ENCODE results near the gene RGS10. TPM values are rescaled to one million over a fixed set of nuclear protein-coding genes. Genes with fewer than 3 reads are reported as not detected.
"Not testable (repeated sequence)": the region's sequence is repeated elsewhere in the genome, so short reads cannot be mapped to it uniquely, and the experiment has no call there.

Gene RGS10
- total RNA-seq, 1 donor = 35.4 TPM

DNA sequence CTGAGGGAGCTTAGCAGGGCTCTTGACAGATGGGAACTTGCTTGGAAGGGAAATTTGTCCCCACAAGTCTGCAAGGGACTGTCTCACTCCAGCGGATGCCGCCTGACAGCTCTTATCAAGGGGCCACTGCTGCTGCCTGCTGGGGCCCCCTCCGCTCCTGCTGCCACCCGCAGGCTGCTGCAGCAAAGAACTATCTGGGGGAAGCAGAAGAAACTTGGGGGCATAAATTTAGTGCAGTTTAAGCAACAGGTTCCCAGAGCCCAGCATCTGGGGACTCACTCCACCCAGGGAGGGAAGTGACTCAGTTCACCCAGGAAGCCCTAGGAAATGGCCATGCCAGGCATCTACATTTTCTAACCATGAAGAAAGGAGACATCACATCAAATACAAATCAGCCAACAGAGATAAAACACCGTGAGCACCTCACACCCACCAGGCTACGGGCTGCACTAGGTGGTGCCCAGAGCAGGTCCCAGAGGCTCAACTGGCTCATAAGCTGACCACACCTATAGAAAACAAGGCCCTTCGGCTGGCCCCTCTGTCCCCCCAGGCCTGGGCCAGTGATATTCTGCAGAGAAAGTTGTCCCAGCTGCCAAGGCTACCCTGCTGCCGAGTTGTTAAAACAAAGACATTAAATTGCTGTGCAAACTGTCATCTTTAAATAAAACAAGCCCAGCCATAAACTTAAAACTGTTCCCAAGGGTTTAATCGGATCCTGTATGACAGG lies 3.7 kb downstream of the RGS10 start:
- no peak for TF ChIP-seq CTCF (IDR thresholded peaks at IDR 0.05; ENCODE audit: insufficient read depth, low read depth, low read length)
- no peak for DNase-seq (ENCODE audit: low read depth)
- no peak overlapping the region for H3K4me3 ChIP-seq (ENCODE audit: low read depth, low read length)

DNA sequence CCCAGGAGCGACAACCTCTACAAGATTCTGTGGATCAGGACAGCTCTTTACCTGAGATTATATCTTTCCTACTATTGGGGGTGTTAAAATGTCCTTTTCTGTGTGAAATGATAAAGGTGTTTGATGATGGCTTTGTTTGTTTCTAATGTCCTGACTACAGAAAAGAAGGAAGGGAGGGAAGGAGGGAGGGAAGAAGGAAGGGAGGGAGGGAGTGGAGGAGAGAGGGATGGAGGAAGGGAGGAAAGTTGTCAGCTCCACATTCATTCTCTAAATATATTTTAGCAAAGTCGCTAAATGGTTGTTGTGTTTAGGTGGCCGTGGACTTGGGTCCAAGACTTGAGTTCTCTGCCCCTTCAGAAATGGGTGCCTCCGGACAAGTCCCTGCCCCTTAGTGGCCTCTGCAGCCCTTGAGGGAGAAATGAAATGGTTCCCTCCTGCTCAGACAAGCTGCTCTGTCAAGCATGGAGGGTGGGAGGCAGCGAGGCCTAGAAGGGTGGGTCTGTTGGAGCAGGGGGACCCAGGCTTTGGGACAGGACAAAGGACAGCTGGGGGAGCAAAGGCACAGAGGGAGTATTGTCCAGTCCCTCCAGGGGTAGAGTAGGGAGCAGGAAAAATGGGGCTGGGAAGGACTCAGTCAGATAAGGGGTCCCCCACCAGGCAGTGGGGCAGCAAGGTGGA lies 4.4 kb downstream of the RGS10 start:
- no peak for TF ChIP-seq CTCF (IDR thresholded peaks at IDR 0.05; ENCODE audit: insufficient read depth, low read depth, low read length)

DNA sequence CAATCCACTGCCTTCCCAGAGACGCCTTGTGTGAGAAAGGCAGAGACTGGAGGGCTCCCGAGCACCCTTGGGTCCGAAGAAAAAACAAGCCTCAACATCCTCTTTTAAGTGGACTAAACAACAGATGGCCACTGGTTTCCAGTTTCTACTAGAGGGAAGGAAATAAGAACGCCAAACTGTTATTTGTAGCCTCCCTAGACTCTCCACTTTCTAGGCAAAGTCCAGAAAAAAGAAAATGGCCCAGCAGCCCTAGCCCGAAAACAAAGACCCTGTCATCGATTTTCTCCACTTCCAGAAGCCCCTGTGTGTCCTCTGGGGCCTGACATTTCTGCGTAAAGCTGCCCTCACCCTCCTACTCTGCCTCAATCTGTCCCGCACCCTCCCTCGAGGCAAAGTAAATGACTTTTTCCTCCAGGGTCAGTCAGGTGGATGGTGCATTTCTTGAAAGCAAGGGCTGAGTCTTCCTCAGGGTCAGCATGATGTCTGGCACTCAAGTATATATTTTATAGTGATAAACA lies 6.0 kb downstream of the RGS10 start:
- H3K4me3 ChIP-seq (ENCODE audit: low read depth, low read length) = no peak overlapping the region
- no peak for TF ChIP-seq CTCF (IDR thresholded peaks at IDR 0.05; ENCODE audit: insufficient read depth, low read depth, low read length)
- no peak for DNase-seq (ENCODE audit: low read depth)

More for the DNA sequence above, 4.4 kb downstream of the RGS10 start:
- no peak overlapping the region for H3K4me3 ChIP-seq (ENCODE audit: low read depth, low read length)
- DNase-seq (ENCODE audit: low read depth) = no peak

GRCh38 chr10:119535837-119536507 lies 6.5 kb downstream of the RGS10 start:
- DNase-seq (ENCODE audit: low read depth) = no peak
- no peak overlapping the region for H3K4me3 ChIP-seq (ENCODE audit: low read depth, low read length)
- TF ChIP-seq CTCF (IDR thresholded peaks at IDR 0.05; ENCODE audit: insufficient read depth, low read depth, low read length) = no peak

- no peak for TF ChIP-seq CTCF (IDR thresholded peaks at IDR 0.05; ENCODE audit: insufficient read depth, low read depth, low read length)
- peak; percentile 47 for DNase-seq (ENCODE audit: low read depth)
- H3K4me3 ChIP-seq (ENCODE audit: low read depth, low read length) = no peak overlapping the region
These were observed 7.2 kb downstream of the RGS10 start for GRCh38 chr10:119535305-119535704.

DNA sequence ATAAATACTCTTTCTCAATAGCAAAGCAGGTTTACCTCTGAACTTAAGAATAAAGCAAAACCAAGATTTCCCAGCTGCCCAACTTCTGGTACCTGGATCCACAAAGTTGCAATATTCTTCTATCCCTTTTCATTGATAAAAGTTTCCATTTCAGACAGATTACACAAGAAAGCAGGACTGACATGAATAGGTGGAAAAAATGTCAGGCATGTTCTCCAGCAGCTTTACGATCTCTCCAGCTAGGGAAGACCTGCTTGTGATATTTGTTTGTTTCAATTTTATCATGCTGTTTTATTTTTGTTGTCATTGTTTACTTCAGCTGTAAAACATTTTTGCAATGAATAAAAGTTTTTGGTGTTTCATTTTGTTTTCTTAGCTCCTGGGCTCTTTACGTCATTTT lies 9.0 kb downstream of the RGS10 start:
- no peak for TF ChIP-seq CTCF (IDR thresholded peaks at IDR 0.05; ENCODE audit: insufficient read depth, low read depth, low read length)
- DNase-seq (ENCODE audit: low read depth) = peak; percentile 58

DNA sequence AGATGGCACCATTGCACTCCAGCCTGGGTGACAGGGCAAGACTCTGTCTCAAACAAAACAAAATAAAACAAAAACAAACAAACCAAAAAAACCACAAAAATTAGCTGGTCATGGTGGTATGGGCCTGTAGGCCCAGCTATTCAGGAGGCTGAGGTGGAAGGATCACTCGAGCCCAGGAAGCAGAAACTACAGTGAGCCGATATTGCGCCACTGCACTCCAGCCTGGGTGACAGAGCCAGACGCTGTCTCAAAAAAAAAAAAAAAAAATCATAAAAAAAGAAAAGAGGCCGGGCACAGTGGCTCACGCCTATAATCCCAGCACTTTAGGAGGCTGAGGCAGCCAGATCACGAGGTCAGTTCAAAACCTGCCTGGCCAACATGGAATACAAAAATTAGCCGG lies 9.7 kb downstream of the RGS10 start:
- H3K4me3 ChIP-seq (ENCODE audit: low read depth, low read length); DNase-seq (ENCODE audit: low read depth): not testable (repeated sequence)

More for the DNA sequence above, 9.0 kb downstream of the RGS10 start:
- no peak overlapping the region for H3K4me3 ChIP-seq (ENCODE audit: low read depth, low read length)

- DNase-seq (ENCODE audit: low read depth); H3K4me3 ChIP-seq (ENCODE audit: low read depth, low read length): not testable (repeated sequence)
These were observed 10.3 kb downstream of the RGS10 start for GRCh38 chr10:119532251-119532650.

All from fibroblast of villous mesenchyme (primary cell).